NCI-H774 (cell line): ENCODE results near the gene HOTAIR.

Experiments
- DNase-seq: peaks from one replicate; lab custom pipeline; 2025; lab: John Stamatoyannopoulos, UW

The HOTAIR gene

DNA sequence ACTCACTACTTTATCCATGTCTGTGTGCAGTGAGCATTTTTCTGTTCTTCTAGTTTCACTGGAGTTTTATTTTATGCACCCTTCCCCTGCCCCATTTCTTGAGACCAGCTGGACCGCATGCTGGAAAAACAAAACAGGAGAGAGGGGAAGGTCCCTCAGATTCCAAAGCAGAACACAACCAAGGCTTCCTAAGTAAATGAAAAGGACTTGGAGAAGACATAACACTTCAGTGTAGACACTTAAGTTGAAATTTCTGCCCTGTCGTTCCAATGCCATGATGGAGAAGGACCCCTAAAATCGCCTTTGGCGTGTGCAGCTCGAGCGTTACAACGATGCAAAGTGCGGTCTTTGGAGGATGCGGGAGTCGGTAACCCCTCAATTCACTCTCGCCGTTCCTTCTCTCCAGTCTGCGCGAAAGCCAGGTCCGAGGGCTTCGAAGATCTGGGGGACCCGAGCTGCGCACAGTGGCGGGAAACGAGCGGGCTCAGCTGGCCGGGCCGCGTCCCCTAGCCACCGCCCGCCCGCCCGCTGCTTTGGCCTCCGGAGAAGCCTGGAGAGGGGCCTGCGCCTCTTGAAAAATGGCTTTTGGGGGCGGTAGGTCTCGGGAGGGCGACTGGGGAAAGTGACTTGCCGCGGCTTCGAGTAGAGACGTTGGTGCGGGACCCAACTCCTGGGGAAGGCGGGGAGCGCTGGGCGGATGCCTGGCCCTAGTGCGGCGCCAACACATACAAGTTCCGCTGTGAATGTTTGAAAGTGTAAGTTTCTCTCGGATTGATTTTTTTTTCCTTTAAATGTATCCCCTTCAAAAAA, 47.3 kb downstream of the HOTAIR start:
- DNase-seq = no peak

DNA sequence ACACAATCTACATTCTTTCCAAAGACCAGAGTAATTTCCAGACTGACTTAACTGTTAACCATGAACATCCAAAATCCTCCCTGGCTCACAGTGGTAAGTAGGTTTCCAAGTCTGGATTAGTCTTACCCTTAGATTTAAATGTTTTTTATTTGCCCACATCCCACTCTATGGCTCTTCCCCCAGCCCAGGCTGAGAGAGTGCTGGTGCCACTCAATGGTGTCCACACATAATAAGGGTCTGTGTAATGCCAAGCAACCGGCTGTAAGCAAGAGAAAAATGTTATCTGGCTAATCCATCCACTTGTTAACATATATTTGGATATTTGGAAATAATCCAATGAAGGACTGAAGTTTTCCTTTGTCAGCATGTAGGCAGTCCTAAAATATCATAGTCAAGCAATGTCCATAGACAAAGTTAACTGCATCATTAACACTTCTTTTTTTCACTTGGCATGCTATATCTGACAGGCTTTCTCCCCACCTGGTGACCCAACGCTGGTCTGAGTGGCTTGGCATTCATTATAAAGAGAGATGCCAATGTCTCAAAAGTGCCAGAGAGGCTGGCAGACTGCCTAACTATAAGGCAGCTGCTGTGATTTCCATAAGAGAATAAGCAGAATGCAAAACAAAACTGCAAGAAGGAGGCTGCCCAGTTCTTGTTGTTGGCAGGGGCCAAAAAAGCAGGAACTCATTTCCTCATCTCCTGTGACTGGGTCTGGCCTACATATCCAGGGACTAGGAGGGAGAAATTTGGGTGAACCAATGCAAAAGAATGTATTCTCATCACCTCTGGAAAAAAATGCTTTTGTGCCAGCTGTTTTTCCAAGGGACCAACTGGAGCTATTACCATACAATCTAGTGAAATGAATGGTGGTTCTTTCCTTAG, 50.0 kb downstream of the HOTAIR start:
- DNase-seq = no peak

DNA sequence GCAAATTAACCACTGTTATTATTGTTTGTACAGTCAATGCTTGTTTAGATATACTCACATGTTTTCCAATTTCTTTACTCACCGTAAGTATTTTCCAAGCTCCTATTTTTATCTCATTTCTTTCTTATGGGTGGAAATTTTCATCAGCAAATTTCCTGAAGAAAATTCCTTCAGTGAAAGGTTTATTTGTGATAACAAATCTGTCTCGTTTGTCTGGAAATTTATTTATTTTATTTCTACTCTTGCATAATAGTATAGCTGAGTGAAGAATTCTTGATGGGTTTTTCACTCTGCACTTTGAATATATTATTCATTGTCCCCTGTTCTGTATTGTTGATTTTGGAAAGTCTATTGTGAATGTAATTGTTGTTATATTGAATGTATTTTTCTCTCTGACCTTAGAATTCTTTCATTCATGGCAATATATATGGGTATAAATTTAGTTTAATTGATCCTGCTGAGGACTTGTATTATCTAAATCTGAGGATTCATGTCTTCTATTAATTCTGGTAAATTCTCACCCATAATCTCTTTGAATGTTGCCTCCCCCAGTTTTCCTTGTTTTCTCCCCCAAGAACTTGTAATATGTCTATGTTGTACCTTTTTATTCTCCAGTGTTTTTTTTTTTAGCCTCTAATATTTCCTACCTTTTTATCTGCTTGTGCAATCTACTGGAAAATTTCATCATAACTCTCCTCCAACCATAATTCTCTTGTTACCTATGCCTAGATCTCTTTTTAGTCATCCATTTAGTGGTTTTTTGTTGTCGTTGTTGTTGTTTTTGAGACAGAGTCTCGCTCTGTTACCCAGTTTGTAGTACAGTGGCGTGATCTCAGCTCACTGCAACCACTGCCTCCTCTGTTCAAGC, 57.7 kb downstream of the HOTAIR start:
- no peak for DNase-seq
